Stimulated activated effector memory CD8-positive, alpha-beta T cell treated with anti-CD3 and anti-CD28 coated beads, Interleukin-12 subunit alpha, Interleukin-12 subunit beta, amount 100 ng/mL, for 72 hours (primary cell): ENCODE measurements around the gene ZNF346.

ENCODE experiments used
- ATAC-seq: fragments of 150-1000 bp; cut with Tn5 transposase; 2 replicates; pipeline ENCODE4 v1.10.0; 2021
- DNase-seq, 2 donors: peaks; one replicate each; pipeline ENCODE4 v3.0.0; 2021 to 2022; ENCODE audit warnings: low spot score in 2 of 2
- H3K27ac Mint-ChIP-seq: one replicate; pipeline ENCODE4 v1.8.0; 2022; ENCODE audit warnings: mild to moderate bottlenecking, mixed read lengths
- H3K36me3 Mint-ChIP-seq: one replicate; pipeline ENCODE4 v1.8.0; 2022; ENCODE audit warnings: mild to moderate bottlenecking, mixed read lengths
- H3K4me1 Mint-ChIP-seq: one replicate; pipeline ENCODE4 v1.8.0; 2022; ENCODE audit warnings: mixed read lengths
- H3K4me3 Mint-ChIP-seq: one replicate; pipeline ENCODE4 v1.8.0; 2022; ENCODE audit warnings: mild to moderate bottlenecking, mixed read lengths
- H3K9me3 Mint-ChIP-seq: one replicate; pipeline ENCODE4 v1.8.0; 2022; ENCODE audit warnings: mixed read lengths

The ZNF346 gene

DNA sequence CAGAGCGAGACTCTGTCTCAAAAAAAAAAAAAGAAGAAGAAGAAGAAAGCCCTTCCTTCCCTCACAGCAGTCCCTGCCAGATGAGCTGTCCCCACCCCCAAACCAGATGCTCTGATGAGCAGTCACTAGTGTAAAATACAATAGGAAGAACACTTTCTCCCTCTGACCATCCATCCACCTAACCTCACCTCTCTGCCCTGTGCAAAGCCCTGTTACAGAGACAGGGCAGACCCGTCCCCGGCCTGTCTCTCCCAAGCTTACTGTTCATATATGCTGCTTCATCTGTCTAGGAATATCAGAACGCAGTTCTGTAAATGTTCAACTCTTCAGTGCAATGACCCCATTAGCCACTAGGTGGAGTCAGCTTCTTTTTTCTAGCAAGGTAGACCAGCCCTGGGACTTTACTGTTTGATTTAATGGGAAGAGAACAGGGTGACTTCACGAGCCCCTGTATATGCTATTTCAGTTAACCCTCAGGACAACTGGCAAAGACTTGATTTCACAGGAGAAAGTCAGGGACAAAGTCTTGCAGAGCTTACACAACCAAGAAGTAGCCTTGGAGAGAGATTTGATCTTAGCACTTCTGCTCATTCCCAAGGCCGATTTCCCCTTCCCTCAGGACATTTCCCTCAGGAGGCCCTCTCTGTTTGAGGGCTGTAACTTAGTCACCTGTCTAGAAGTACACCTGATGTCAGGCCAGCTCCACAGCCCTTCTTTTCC, 49.3 kb downstream of the ZNF346 start:
- peak; percentile 79 for ATAC-seq
- H3K27ac Mint-ChIP-seq, result no peak overlapping the region
- H3K36me3 Mint-ChIP-seq, result peaks cover 12% of the 10 kb centered on the region
- H3K9me3 Mint-ChIP-seq, result no peaks in the 10 kb centered on the region
- peaks cover 6% of the 10 kb centered on the region for H3K4me1 Mint-ChIP-seq
- no peak overlapping the region for H3K4me3 Mint-ChIP-seq
- DNase-seq, result peak; percentile 65 to 86

DNA sequence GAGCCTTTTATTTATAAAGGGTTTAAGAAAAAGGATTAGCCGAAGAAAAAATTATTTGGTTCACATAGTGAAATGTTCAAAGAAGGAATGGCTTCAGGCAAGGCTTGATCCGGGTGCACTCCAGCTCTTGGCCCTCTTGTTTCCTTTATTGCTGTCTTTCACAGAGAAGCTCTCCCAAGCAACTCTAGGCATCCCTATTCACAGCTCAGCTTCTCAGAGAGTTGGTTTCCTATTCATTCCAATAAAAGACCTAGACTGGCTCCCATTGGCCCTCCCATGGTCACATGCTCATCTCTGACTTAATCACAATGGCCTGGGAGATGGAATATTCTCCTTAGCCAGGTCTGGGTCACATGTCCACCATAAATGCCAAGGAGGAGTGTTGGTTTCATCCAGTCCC, 54.8 kb downstream of the ZNF346 start:
- no peak overlapping the region for H3K4me3 Mint-ChIP-seq
- H3K27ac Mint-ChIP-seq, result peak overlapping the region; percentile 45
- H3K36me3 Mint-ChIP-seq, result peaks cover 7% of the 10 kb centered on the region
- no peak for DNase-seq
- no peak for ATAC-seq
- no peaks in the 10 kb centered on the region for H3K4me1 Mint-ChIP-seq
- no peaks in the 10 kb centered on the region for H3K9me3 Mint-ChIP-seq

DNA sequence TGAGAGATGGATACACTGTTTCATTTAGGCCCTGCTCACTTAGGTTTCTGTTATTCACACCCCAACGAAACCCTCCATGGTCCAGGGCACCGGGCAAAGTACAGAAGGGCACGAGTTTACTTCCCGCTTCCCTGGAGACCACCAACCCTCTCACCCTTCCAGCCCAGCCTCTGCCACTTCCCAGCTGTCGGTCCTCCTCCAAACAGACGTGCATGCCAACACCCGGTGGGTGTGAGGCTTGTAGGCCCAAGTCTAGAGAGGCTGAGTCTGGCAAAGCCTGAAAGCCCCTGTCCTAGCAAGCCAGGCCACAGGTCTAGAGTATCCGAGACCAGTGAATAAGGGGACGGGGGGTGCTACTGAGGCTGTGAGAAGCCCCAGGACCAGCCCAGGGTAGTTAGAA, 57.1 kb downstream of the ZNF346 start:
- Mint-ChIP-seq H3K36me3 (peaks cover 7% of the 10 kb centered on the region), H3K9me3 (no peaks in the 10 kb centered on the region), H3K4me1 (no peaks in the 10 kb centered on the region), H3K4me3 (no peak overlapping the region), H3K27ac (no peak overlapping the region)
- DNase-seq (no peak), ATAC-seq (no peak)

DNA sequence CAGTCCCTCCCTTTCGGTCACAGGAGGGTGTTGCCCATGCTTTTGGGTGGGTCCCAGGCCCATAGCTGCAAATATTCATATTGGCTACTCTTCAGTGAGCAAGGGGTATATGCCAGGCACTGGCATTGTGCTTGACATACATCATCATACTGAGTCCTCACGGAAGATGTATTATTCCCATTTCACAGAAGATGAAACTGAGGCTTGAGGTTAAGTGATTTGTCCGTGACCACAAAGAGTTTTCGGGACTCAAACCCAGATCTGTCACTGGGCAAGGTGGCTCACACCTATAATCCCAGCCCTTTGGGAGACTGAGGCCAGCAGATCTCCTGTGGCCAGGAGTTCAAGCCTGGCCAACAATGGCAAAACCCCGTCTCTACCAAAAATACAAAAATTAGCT, 57.8 kb downstream of the ZNF346 start:
- peaks cover 7% of the 10 kb centered on the region for H3K36me3 Mint-ChIP-seq
- H3K4me1 Mint-ChIP-seq, result no peaks in the 10 kb centered on the region
- no peak overlapping the region for H3K4me3 Mint-ChIP-seq
- H3K9me3 Mint-ChIP-seq, result no peaks in the 10 kb centered on the region
- ATAC-seq (no peak), DNase-seq (no peak)
- no peak overlapping the region for H3K27ac Mint-ChIP-seq

DNA sequence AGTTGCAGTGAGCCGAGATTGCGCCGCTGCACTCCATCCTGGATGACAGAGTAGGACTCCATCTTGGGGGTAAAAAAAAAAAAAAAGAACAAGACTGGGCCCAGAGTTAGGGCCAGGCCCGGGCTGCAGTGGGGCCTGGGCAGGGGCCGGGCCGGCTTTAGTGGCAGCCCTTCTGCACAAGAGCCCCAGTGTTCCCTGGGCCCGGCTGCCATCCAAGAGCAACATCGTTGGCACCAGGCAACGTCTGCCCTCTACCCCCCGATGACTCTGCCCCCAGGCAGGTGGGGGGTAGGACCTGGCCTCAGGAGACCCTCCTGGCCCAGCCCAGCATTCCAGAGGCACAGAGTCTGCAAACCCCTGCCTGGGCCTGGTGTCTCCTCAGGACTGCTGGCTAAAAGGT, 59.4 kb downstream of the ZNF346 start:
- ATAC-seq (no peak), DNase-seq (no peak)
- H3K9me3 Mint-ChIP-seq, result no peaks in the 10 kb centered on the region
- H3K4me3 Mint-ChIP-seq, result no peak overlapping the region
- H3K27ac Mint-ChIP-seq, result no peak overlapping the region
- H3K4me1 Mint-ChIP-seq, result peaks cover 8% of the 10 kb centered on the region
- H3K36me3 Mint-ChIP-seq, result peaks cover 7% of the 10 kb centered on the region

DNA sequence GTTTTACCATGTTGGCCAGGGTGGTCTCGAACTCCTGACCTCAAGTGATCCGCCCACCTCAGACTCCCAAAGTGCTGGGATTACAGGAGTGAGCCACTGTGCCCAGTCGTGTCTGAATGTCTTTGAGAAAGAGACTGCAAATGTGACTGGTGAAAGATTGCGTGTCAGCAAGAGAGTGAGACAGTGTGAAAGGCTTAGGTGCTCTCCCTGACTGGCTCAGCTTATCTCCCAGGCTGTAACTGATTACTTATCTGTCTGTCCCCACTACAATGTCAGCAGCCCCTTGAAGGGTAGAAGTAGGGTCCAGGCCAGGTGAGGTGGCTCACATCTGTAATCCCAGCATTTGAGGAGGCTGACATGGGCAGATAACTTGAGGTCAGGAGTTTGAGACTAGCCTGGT, 60.9 kb downstream of the ZNF346 start:
- Mint-ChIP-seq H3K36me3 (no peaks in the 10 kb centered on the region), H3K27ac (no peak overlapping the region), H3K9me3 (no peaks in the 10 kb centered on the region), H3K4me3 (no peak overlapping the region), H3K4me1 (peaks cover 14% of the 10 kb centered on the region)
- DNase-seq (no peak), ATAC-seq (no peak)

DNA sequence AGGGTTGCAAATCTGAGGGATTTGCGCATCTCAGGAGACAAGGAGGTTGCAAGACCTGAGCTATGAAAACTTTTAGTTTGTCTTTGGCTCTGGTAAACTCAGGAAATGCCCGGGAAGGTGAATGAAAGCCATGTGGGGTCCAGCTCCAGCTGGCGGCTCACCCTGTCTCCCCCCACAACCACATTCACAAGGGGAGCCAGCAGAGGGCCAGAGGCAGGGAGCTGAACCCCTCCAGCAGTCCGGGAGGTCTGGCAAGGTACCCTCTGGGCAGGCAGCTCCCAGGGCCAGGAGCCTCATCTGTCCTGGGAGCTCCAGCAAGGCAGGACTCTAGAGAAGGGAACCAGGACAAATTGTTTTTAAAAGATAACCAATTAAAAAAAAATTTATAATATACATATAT, 61.7 kb downstream of the ZNF346 start:
- ATAC-seq (no peak), DNase-seq (no peak)
- Mint-ChIP-seq H3K4me3 (no peak overlapping the region), H3K4me1 (peaks cover 14% of the 10 kb centered on the region), H3K9me3 (no peaks in the 10 kb centered on the region), H3K36me3 (no peaks in the 10 kb centered on the region), H3K27ac (no peak overlapping the region)

DNA sequence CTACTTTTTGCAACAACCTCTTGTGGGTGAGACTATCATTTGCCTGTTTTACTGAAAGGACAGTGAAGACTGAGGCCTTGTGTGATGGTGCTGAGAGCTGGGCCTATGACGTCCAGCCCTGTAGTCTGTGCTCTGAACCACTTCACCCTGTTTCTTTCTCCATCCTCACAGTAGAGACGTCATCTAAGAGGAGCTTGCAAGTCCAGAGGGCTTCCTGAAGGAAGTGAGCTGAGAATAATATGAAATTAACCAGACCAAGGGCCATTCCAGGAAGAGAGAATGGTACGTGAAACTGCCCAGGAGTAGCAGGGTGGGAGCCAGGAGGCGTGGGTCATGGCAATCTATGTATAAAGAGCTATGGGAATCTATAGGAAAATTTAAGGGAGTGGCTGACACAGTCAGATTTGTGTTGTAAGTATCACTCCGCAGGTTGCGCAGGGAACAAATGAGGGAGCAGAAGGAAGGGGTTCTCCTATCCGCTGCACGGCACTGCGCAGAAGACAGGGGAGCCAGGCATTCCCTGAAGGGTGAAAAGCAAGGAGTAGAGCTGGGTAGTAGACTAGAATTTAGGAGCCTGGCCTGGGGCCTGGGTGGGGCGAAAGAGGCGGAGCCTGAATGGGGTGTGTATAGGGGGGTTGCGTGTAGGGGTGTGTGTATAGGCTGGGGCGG, 63.6 kb downstream of the ZNF346 start:
- no peak for DNase-seq
- H3K4me3 Mint-ChIP-seq, result peak overlapping the region; percentile 57
- H3K36me3 Mint-ChIP-seq, result no peaks in the 10 kb centered on the region
- H3K9me3 Mint-ChIP-seq, result no peaks in the 10 kb centered on the region
- H3K4me1 Mint-ChIP-seq, result peaks cover 14% of the 10 kb centered on the region
- no peak overlapping the region for H3K27ac Mint-ChIP-seq
- no peak for ATAC-seq

DNA sequence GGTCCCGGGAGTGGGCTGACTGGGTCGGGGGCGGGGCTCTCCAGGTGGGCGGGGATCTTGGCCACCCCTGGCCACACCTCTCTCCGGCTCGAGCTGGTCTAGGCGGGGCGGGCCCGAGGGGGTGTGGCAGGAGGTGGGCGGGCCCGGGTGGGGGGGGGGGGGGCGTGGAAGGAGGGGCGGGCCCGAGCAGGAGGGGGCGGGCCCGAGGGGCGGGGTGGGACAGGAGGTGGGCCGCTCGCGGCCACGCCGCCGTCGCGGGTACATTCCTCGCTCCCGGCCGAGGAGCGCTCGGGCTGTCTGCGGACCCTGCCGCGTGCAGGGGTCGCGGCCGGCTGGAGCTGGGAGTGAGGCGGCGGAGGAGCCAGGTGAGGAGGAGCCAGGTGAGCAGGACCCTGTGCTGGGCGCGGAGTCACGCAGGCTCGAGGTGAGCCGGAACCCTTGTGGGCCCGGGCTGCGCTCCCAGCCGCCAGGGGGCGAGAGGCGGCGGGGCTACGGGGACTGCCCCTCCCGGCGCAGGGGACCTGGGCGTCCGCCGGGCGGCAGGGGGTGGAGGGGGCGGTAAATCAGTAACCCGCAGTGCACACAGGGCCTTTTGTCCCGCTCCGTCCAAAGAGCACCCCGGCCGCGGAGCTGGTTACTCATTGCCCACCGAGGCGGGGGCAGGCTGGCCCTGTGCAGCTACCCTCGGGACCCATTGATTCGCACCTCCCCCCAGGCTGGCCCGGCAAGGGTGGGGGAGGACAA, 64.3 kb downstream of the ZNF346 start, which contains the start of gene FGFR4:
TSS of gene FGFR4 (plus strand) at position 262 of the 744 bp plus-strand sequence. CDS start 2,688 bp downstream, outside the sequence.
- H3K4me1 Mint-ChIP-seq, result peaks cover 14% of the 10 kb centered on the region
- peak; percentile 82 for ATAC-seq
- H3K27ac Mint-ChIP-seq, result no peak within 1 kb of the TSS
- peak; percentile 56 to 80 for DNase-seq
- no peaks in the 10 kb centered on the region for H3K36me3 Mint-ChIP-seq
- no peaks in the 10 kb centered on the region for H3K9me3 Mint-ChIP-seq
- H3K4me3 Mint-ChIP-seq, result peak within 1 kb of the TSS; percentile 57

DNA sequence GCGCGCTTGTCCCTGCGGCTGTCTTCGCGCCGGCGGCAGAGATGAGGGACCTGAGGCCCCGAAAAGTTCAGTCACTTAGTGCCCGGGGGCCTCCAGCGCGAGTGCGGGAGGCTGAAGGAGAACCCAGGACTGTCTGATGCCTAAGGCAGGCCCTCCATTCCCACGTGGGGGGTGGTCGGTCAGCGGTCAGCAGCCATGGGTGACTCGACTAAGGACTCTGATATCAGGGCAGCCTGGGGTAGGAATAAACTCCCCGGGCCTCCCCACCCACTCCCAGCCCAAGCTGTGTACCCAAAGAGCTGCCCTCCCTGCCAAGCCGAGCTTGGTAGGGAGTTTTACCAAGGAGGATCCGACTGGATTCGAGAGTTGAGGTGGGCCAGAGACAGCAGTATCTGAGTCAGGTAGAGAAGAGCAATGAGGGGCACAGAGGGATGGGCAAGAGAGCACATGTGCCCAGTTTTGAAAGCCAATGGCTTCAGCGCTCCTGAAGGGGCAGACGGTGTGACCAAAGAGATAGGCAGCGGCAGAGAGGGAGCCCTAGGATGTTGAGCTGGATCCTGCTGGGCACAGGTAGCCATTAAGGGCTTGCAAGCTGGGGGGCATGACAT, 65.0 kb downstream of the ZNF346 start:
- Mint-ChIP-seq H3K36me3 (no peaks in the 10 kb centered on the region), H3K27ac (no peak overlapping the region), H3K4me1 (peaks cover 14% of the 10 kb centered on the region), H3K9me3 (no peaks in the 10 kb centered on the region), H3K4me3 (peak overlapping the region; percentile 57)
- DNase-seq (no peak), ATAC-seq (no peak)

DNA sequence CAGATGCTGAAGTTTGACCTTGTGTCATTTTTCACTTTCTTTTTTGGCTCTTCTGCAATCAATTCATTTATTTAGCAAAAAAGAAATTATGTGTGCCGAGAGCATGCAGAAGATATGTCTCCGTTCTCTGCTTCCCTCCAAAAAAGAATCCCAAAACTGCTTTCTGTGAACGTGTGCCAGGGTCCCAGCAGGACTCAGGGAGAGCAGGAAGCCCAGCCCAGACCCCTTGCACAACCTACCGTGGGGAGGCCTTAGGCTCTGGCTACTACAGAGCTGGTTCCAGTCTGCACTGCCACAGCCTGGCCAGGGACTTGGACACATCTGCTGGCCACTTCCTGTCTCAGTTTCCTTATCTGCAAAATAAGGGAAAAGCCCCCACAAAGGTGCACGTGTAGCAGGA, 66.6 kb downstream of the ZNF346 start:
- H3K4me3 Mint-ChIP-seq, result no peak overlapping the region
- peaks cover 14% of the 10 kb centered on the region for H3K4me1 Mint-ChIP-seq
- DNase-seq (no peak), ATAC-seq (no peak)
- no peaks in the 10 kb centered on the region for H3K36me3 Mint-ChIP-seq
- no peak overlapping the region for H3K27ac Mint-ChIP-seq
- no peaks in the 10 kb centered on the region for H3K9me3 Mint-ChIP-seq

DNA sequence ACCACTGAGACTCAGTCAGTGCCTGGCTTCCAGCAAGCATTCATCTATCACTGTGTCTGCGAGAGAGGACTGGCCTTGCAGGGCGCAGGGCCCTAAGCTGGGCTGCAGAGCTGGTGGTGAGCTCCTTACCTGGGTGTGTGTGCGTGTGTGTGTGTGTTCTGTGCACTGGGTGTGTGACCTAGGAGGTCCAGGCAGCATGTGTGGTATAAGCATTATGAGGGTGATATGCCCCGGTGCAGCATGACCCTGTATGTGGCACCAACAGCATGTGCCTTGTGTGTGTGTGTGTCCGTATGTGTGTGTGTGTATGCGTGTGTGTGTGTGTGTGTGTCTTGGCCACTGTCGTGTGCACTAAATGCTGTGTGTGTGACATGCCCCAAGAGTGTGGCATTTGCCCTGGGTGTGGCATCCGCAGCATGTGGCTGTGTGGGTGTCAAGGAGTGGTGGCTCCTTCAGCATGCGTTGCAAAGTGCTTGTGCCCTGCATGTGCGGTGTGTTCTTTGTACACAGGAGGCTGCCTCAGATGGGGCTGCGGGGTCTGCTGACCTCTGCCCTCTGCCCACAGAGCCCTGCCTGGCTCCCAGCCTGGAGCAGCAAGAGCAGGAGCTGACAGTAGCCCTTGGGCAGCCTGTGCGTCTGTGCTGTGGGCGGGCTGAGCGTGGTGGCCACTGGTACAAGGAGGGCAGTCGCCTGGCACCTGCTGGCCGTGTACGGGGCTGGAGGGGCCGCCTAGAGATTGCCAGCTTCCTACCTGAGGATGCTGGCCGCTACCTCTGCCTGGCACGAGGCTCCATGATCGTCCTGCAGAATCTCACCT, 67.5 kb downstream of the ZNF346 start:
- ATAC-seq, result no peak
- no peak overlapping the region for H3K27ac Mint-ChIP-seq
- no peak for DNase-seq
- peaks cover 14% of the 10 kb centered on the region for H3K4me1 Mint-ChIP-seq
- H3K4me3 Mint-ChIP-seq, result no peak overlapping the region
- peaks cover 4% of the 10 kb centered on the region for H3K36me3 Mint-ChIP-seq
- H3K9me3 Mint-ChIP-seq, result no peaks in the 10 kb centered on the region

DNA sequence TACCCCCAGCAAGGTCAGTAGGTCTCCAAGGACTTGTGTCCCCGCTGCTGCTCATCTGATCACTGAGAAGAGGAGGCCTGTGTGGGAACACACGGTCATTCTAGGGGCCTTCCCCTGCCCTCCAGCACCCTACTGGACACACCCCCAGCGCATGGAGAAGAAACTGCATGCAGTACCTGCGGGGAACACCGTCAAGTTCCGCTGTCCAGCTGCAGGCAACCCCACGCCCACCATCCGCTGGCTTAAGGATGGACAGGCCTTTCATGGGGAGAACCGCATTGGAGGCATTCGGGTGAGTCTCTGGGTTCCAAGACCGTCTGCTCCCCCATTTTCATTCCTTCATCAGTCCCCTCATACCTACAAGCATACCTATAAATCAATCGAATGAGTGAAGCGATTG, 68.3 kb downstream of the ZNF346 start:
- H3K9me3 Mint-ChIP-seq, result no peaks in the 10 kb centered on the region
- peaks cover 13% of the 10 kb centered on the region for H3K4me1 Mint-ChIP-seq
- no peak overlapping the region for H3K4me3 Mint-ChIP-seq
- peaks cover 4% of the 10 kb centered on the region for H3K36me3 Mint-ChIP-seq
- DNase-seq (no peak), ATAC-seq (no peak)
- no peak overlapping the region for H3K27ac Mint-ChIP-seq

DNA sequence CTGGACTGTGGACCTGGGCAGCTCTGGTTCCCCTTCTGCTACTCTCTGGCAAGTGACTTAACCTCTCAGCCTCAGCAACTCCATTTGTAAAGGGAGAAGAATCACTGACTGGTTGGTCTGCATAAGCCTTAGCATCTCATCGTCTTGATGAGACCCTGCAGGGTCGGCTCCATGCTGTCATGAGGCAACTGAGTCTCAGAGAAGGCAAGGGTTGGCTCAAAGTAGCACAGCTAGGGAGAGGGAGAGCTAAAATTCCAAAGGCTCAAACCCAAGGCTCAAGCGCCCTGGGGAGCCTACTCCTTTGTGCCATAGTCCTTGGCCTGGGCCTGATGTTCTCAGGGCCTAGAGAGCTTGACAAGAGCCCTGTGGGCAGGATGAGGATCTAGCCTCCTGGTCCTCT, 68.7 kb downstream of the ZNF346 start:
- Mint-ChIP-seq H3K27ac (no peak overlapping the region), H3K4me1 (peaks cover 9% of the 10 kb centered on the region), H3K4me3 (no peak overlapping the region), H3K36me3 (peaks cover 4% of the 10 kb centered on the region), H3K9me3 (no peaks in the 10 kb centered on the region)
- no peak for ATAC-seq
- no peak for DNase-seq
